HG03521 (cell line): Measurements from ENCODE around the gene THEMIS.

ENCODE experiments used
- ATAC-seq: cut with Tn5 transposase; IDR thresholded peaks from one replicate; pipeline ENCODE4 v1.9.1; 2021; ENCODE audit warnings: mild to moderate bottlenecking, moderate library complexity; ENCODE audit not compliant: unreplicated experiment

THEMIS gene

DNA sequence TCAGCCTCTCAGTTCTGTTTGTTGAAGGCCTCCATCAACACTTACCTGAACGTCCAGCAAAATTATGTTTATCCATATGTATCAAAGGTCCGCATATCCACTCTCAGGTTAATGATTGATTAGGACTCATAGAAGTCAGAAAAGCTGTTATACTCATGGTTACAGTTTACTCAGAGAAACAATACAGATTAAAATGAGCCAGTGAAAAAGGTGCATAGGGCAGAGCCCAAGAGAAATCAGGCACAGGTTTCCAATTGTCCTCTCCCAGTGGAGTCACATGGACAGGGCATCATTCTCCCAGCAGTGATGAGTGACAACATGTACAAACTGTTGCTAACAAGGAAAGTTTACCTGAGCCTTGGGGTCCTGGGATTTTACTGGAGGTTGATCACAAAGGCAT, 36.2 kb downstream of the THEMIS start:
- ATAC-seq = no peak

DNA sequence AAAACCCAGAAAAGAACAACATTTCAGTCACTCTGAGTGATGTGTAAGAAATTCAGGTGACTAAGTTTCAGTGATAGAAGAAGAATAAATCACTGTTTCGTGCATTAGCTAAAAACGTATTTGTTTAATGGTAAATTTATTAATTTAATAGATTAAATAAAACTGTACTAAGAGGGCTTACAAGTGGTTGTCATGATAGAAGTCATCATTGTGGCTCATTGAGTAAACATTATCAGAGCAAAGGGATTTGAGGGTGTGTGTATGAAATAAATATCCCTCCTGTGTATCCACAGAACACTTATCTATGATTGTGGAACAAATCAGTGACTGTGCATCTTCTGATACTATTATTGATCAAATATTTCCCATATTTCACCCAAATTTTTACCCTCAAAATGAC, 40.1 kb downstream of the THEMIS start:
- ATAC-seq = no peak

GRCh38 chr6:127859956-127860355, 40.9 kb downstream of the THEMIS start:
- no peak for ATAC-seq

DNA sequence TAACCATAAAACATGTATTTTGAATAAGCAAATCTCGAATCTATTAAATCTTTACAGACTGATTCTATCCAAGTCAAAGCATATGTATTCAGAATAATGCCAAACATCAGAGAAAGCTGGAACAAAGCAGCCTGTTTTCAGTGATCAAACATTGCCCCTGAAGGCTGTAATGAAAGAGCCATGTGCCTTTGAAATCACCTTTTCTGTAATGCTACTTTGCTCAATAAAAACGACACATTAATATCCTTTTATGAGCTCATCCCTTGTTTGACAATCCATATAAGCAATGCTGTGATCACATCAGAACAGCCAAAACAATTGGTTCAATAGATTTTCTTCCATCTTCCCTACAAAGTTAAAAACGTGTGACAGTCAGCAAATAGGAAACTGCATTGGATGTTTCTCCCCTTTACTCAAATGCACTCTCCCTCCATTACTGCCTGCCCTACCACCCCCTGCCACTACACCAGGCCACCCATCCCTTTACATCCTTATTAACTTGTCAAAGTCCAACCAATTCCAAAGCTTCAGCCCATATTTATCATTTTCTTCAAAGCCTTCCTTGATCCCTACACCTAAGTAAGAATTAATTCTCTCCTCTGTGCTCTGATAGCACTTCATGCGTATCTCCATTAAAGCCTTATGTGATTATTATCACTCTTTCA, 42.0 kb downstream of the THEMIS start:
- ATAC-seq = no peak

- ATAC-seq = no peak
Observed at GRCh38 chr6:127857051-127857637, 43.7 kb downstream of the THEMIS start.

- ATAC-seq = no peak
Observed at GRCh38 chr6:127855542-127856159, 45.2 kb downstream of the THEMIS start.

DNA sequence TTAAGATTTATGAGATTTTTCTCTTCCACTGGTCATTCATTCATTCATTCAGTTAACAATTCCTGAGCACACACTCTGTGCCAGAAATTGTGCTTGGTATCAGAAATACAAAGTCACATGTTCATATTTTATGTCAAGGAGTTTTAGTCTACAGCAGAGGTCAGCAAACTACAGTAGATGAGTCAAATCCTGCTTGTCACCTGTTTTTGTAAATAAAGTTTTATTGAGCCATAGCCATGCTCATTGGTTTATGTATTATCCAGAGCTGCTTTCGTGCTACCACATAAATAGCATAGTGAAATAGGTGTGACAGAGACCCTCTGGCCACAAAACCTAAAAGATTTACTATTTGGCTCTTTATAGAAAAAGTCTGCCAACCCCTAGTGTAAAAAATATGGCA, 46.8 kb downstream of the THEMIS start:
- no peak for ATAC-seq

GRCh38 chr6:127851197-127851596, 49.7 kb downstream of the THEMIS start:
- no peak for ATAC-seq

DNA sequence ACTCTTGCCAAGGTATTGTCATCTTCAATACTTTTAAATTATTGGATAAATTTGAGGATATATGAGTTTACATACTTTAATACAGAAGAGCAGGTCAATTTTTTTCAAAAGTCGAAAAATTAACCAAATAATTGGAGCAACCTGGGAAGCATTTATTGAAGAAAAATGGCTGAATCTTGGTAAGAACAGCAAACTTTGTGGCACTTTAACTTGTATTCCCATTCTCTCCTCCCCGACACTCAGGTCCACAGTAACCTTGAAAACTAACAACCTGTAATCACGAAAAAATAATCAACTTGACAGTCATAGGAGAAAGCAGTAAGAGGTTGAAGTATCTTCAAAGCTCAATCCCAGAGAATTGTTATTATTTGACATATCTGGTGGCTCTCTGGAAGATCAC, 55.6 kb downstream of the THEMIS start:
- no peak for ATAC-seq

- ATAC-seq = no peak
Observed at GRCh38 chr6:127844529-127844928, 56.3 kb downstream of the THEMIS start.

DNA sequence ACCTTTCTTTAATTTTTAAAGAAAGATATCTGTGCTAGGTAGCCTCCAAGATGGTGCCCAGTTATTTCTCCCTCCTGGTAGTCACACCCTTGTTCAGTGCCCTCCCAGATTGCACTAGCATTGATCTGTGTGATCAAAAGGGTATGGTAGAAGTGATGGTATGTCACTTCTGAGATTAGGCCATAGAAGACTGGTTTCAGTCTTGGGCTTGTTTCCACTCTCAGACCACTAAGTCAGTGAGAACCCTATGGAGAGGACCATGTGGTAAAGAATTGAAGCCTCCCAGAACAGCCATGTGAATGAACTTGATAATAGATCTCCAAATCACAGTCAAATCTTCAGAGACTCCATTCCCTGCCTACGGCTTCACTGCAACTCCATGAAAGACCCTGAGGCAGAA, 57.3 kb downstream of the THEMIS start:
- ATAC-seq = no peak

GRCh38 chr6:127842562-127842961, 58.3 kb downstream of the THEMIS start:
- no peak for ATAC-seq

DNA sequence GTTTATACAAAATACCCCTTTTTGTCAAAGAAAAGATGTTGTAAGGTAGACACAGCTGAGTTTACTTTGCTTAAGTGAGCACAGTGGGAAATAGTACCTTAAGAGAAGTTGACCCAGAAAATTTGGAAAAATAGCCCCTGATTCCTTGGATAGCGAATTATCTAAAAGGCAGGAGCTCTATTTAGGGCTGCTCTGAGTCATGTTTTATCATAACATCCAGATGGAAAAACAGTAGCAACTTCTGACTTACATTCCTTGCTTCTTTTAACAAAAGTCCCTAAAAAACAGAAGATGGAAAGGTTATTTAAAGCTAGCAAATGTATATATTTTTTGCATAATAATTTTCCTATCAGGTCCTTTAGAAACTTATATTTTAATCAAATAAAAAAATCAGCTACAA, 59.0 kb downstream of the THEMIS start:
- ATAC-seq = no peak

- ATAC-seq = no peak
Observed at GRCh38 chr6:127834136-127834535, 66.7 kb downstream of the THEMIS start.

- ATAC-seq = no peak
Observed at GRCh38 chr6:127833336-127833735, 67.5 kb downstream of the THEMIS start.

GRCh38 chr6:127832381-127832780, 68.5 kb downstream of the THEMIS start:
- ATAC-seq = no peak

DNA sequence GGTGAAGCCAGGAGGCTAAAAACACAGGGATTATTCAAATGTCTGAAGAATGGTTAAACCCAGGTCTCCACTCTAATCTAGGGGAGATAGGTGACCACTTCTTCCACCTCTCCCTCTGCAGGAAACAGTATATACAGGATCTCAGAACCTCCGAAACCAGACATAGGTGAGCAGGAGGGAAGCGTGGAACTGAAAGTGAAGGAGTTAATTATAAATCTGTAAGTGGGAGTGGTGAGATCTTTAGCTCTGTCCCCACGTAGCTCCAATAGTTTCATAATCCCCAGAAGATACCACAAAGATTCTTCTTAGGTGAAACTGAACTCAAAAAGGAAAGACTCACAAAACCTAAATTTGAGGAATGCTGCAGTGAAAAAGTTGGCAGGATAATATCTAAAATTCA, 76.8 kb downstream of the THEMIS start:
- no peak for ATAC-seq

- ATAC-seq = no peak
Observed at GRCh38 chr6:127821431-127821830, 79.4 kb downstream of the THEMIS start.

DNA sequence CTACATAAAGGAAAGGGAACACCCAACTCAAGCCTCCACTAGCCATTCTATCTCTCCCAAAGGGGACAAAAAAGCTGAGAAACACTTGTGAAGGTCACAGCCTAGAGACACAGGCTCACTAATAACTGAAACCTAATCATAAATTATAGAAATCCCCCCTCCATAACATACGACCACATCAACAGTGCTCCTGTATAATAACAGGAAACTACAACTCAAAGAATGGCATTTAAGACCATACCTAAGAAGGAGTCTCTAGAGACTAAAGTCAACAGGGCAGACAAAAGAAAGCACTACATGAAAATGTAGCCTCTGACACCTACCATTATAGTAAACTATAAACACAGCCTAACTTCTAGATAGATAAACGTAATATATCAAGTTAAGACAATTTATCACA, 82.7 kb downstream of the THEMIS start:
- ATAC-seq = no peak

DNA sequence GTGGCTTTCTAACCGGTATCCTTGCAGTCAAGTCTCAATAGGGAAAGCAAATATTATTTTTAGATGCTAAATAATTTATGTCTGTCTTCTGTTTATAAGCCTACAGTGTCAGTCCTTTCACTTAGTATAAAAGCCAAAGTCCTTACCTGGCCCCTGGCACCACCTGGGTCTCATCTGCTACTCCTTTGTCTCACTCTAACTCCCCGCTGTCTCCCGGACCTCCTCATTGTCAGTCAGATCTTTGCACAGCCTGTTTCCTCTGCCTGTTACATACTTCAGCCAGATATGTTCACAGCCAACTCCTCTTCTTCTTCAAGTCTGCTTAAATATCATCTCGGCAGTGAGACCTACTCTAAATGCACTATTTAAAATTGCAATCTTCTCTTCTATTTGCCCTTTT, 84.2 kb downstream of the THEMIS start:
- no peak for ATAC-seq

DNA sequence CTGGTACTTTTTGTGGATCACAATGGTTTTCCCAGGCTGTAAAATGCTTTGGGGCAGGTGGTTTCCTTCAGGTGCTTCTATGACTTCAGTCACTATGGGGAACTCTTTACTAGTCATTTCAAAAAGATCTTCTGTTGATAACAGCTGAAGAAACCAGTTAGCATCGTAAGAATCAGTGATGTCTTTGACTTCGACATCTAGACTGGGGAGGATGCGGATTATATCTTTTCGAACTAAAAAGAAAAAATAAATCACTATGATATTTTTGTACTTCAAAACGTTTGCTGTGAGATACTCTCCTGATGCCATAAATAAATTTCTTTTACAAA, 87.2 kb downstream of the THEMIS start:
- ATAC-seq = no peak

DNA sequence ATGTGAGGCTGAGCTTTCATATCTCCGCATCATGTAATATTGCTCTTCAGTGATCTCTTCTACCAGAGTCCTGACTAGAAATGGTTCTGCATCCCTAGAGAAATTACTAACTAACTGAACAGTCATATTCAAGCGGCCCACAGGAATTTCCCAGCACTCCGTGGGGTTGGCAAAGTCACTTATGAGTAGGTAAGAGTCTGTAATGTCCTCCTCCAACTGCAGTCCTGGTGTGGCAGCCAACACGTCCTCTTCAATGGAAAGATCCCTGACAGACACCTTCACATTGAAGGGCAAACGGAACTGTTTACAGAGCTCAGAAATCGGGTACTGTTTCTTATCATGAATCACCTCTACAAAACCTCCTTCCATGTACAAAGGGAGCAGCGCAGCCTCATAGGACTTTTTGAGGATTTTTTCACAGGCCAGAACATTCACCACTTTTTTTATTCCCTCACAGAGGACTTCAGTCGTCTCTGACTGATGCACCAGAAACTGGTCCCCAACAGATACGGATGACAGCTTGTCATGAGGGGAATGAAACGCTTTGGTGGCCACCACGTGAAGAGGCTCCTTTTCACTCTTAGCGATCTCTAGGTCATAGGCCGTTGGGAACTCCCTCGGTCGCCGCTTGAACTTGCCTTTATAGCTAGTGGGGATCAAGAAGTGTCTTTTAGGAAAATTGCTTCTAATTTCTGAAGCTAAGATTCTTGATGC, 87.7 kb downstream of the THEMIS start:
- no peak for ATAC-seq
